ENCODE results near the gene TMEM185B.

TMEM185B gene

GRCh38 chr2:120220756-120221155 lies 2.4 kb downstream of the TMEM185B start:
- in situ Hi-C loops (cut with MboI; ENCODE audit: low sequenced_read_pairs, unreplicated experiment), result loop anchor here (10.0 kb wide), 1 partner anchor 74 kb away; no protein-coding TSS in a partner anchor
- DNase-seq (ENCODE audit: low spot score), result no peak
- no peak for TF ChIP-seq CTCF (IDR thresholded peaks at IDR 0.05; ENCODE audit: borderline replicate concordance, control extremely low read depth, extremely low read depth, insufficient read depth, missing control alignments)

- TF ChIP-seq CTCF (IDR thresholded peaks at IDR 0.05; ENCODE audit: borderline replicate concordance, control extremely low read depth, extremely low read depth, insufficient read depth, missing control alignments), result no peak
- in situ Hi-C loops (cut with MboI; ENCODE audit: low sequenced_read_pairs, unreplicated experiment), result loop anchor here (10.0 kb wide), 1 partner anchor 75 kb away; no protein-coding TSS in a partner anchor
- no peak for DNase-seq (ENCODE audit: low spot score)
These were observed 3.4 kb downstream of the TMEM185B start for GRCh38 chr2:120219766-120220165.

GRCh38 chr2:120219291-120219690 lies 3.9 kb downstream of the TMEM185B start:
- no peak for DNase-seq (ENCODE audit: low spot score)
- in situ Hi-C loops (cut with MboI; ENCODE audit: low sequenced_read_pairs, unreplicated experiment), result no loop called here
- TF ChIP-seq CTCF (IDR thresholded peaks at IDR 0.05; ENCODE audit: borderline replicate concordance, control extremely low read depth, extremely low read depth, insufficient read depth, missing control alignments), result no peak

- DNase-seq (ENCODE audit: low spot score), result no peak
- no peak for TF ChIP-seq CTCF (IDR thresholded peaks at IDR 0.05; ENCODE audit: borderline replicate concordance, control extremely low read depth, extremely low read depth, insufficient read depth, missing control alignments)
- in situ Hi-C loops (cut with MboI; ENCODE audit: low sequenced_read_pairs, unreplicated experiment), result no loop called here
These were observed 5.0 kb downstream of the TMEM185B start for GRCh38 chr2:120218181-120218580.

GRCh38 chr2:120210270-120210693 lies 12.9 kb downstream of the TMEM185B start:
- no peak for TF ChIP-seq CTCF (IDR thresholded peaks at IDR 0.05; ENCODE audit: borderline replicate concordance, control extremely low read depth, extremely low read depth, insufficient read depth, missing control alignments)
- in situ Hi-C loops (cut with MboI; ENCODE audit: low sequenced_read_pairs, unreplicated experiment), result no loop called here
- DNase-seq (ENCODE audit: low spot score), result no peak

- no peak for DNase-seq (ENCODE audit: low spot score)
- in situ Hi-C loops (cut with MboI; ENCODE audit: low sequenced_read_pairs, unreplicated experiment), result no loop called here
- TF ChIP-seq CTCF (IDR thresholded peaks at IDR 0.05; ENCODE audit: borderline replicate concordance, control extremely low read depth, extremely low read depth, insufficient read depth, missing control alignments), result no peak
These were observed 13.6 kb downstream of the TMEM185B start for GRCh38 chr2:120209427-120210269.

All from GM13976 (cell line).